ENCODE measurements around the gene BAZ1B. TPM values are rescaled to one million over a fixed set of nuclear protein-coding genes. Genes with fewer than 3 reads are reported as not detected.
"Not testable (repeated sequence)": the region's sequence is repeated elsewhere in the genome, so short reads cannot be mapped to it uniquely, and the experiment has no call there.

BAZ1B gene
- total RNA-seq, 1 experiment from 2014 or later: 44.6 TPM

DNA sequence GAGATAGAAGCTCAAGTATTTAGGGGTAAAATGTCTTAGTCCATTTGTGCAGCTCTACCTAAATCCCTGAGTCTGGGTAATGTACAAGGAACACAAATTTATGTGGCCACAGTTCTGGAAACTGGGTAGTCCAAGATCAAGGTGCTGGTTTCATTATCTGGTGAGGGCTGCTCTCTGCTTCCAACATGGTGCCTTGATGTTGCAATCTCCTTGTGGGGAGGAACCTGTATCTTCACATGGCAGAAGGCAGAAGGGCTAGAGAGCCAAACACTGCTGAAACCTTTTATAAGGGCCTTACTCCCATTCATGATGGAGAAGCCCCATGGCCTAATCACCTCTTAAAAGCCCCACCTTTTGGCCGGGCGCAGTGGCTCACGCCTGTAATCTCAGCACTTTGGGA is 8.7 kb upstream of the BAZ1B start:
- no TSS peak for BruUV-seq (replicated peaks)
- CTCF ChIA-PET: no interaction called here
- DNase-seq: no peak
- no peak overlapping the region for H3K4me3 Mint-ChIP-seq (ENCODE audit: low read depth, unreplicated experiment)
- H3K36me3 Mint-ChIP-seq (ENCODE audit: insufficient read depth, unreplicated experiment): no peaks in the 10 kb centered on the region
- H3K27me3 Mint-ChIP-seq (ENCODE audit: unreplicated experiment): no peaks in the 10 kb centered on the region
- intact Hi-C loops (cut with micrococcal nuclease; ENCODE audit: unreplicated experiment): no loop called here
- no peak overlapping the region for H3K27ac Mint-ChIP-seq (ENCODE audit: unreplicated experiment)
- no peaks in the 10 kb centered on the region for H3K9me3 Mint-ChIP-seq (ENCODE audit: low read depth, unreplicated experiment)
- no peaks in the 10 kb centered on the region for H3K4me1 Mint-ChIP-seq (ENCODE audit: low read depth, unreplicated experiment)
- no peak for TF ChIP-seq CTCF (IDR thresholded peaks at IDR 0.05; ENCODE audit: unreplicated experiment)

GRCh38 chr7:73526896-73527821 is 5.1 kb upstream of the BAZ1B start:
- H3K27ac Mint-ChIP-seq (ENCODE audit: unreplicated experiment): no peak overlapping the region
- no TSS peak for BruUV-seq (replicated peaks)

DNA sequence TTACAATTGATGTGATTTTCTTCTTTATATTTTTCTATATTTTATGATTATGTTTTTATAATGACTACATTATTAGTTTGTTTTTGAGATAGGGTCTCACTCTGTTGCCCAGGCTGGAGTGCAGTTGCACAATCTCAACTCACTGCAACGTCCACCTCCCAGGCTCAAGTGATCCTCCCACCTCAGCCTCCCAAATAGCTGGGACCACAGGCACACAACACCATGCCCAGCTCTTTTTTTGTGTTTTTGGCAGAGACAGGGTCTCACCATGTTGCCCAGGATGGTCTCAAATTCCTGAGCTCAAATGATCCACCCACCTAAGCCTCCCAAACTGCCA is 4.0 kb upstream of the BAZ1B start:
- CTCF ChIA-PET; H3K4me3 Mint-ChIP-seq (ENCODE audit: low read depth, unreplicated experiment); BruUV-seq (replicated peaks); intact Hi-C loops (cut with micrococcal nuclease; ENCODE audit: unreplicated experiment); H3K4me1 Mint-ChIP-seq (ENCODE audit: low read depth, unreplicated experiment); H3K9me3 Mint-ChIP-seq (ENCODE audit: low read depth, unreplicated experiment); H3K27ac Mint-ChIP-seq (ENCODE audit: unreplicated experiment); H3K27me3 Mint-ChIP-seq (ENCODE audit: unreplicated experiment); DNase-seq: not testable (repeated sequence)
- peaks cover 17% of the 10 kb centered on the region for H3K36me3 Mint-ChIP-seq (ENCODE audit: insufficient read depth, unreplicated experiment)

More at GRCh38 chr7:73526896-73527821, 5.1 kb upstream of the BAZ1B start:
- H3K4me3 Mint-ChIP-seq (ENCODE audit: low read depth, unreplicated experiment): no peak overlapping the region
- CTCF ChIA-PET: interaction anchor here (0.7 kb wide), 1 partner anchor 11 kb away, joined by 4 read pairs; no protein-coding TSS in a partner anchor
- no peaks in the 10 kb centered on the region for H3K4me1 Mint-ChIP-seq (ENCODE audit: low read depth, unreplicated experiment)
- TF ChIP-seq CTCF (IDR thresholded peaks at IDR 0.05; ENCODE audit: unreplicated experiment): no peak
- H3K36me3 Mint-ChIP-seq (ENCODE audit: insufficient read depth, unreplicated experiment): peaks cover 7% of the 10 kb centered on the region
- H3K9me3 Mint-ChIP-seq (ENCODE audit: low read depth, unreplicated experiment): no peaks in the 10 kb centered on the region
- DNase-seq: no peak
- no peaks in the 10 kb centered on the region for H3K27me3 Mint-ChIP-seq (ENCODE audit: unreplicated experiment)
- intact Hi-C loops (cut with micrococcal nuclease; ENCODE audit: unreplicated experiment): no loop called here

- intact Hi-C loops (cut with micrococcal nuclease; ENCODE audit: unreplicated experiment): no loop called here
- H3K9me3 Mint-ChIP-seq (ENCODE audit: low read depth, unreplicated experiment): no peaks in the 10 kb centered on the region
- H3K4me1 Mint-ChIP-seq (ENCODE audit: low read depth, unreplicated experiment): peaks cover 8% of the 10 kb centered on the region
- no peak for TF ChIP-seq CTCF (IDR thresholded peaks at IDR 0.05; ENCODE audit: unreplicated experiment)
- H3K4me3 Mint-ChIP-seq (ENCODE audit: low read depth, unreplicated experiment): peak overlapping the region; percentile 96
- peak; percentile 36 for DNase-seq
- no peaks in the 10 kb centered on the region for H3K27me3 Mint-ChIP-seq (ENCODE audit: unreplicated experiment)
- no TSS peak for BruUV-seq (replicated peaks)
- peak overlapping the region; percentile 97 for H3K27ac Mint-ChIP-seq (ENCODE audit: unreplicated experiment)
- H3K36me3 Mint-ChIP-seq (ENCODE audit: insufficient read depth, unreplicated experiment): peaks cover 32% of the 10 kb centered on the region
- CTCF ChIA-PET: no interaction called here
Measured at GRCh38 chr7:73521636-73522104, 423 bp downstream of the BAZ1B start.

Measured in Calu3 (cell line).